B cell (primary cell): Measurements from ENCODE around the gene ART4. TPM values are rescaled to one million over a fixed set of nuclear protein-coding genes. Genes with fewer than 3 reads are reported as not detected.

ENCODE experiments used
- ATAC-seq: fragments of 200-7000 bp; cut with Tn5 transposase; one replicate; pipeline ENCODE4 v1.10.0; 2021; ENCODE audit warnings: low read depth, mild to moderate bottlenecking, moderate number of reproducible peaks, moderate library complexity
- CTCF ChIA-PET: fragments of 350-600 bp; sonication (Branson Sonifier 250); formaldehyde crosslinking; loops from one replicate; lab custom pipeline; 2021; ENCODE audit warnings: antibody characterized with exemption, inconsistent platforms; lab: Charles Lee
- POLR2A ChIA-PET: fragments of 350-600 bp; sonication (Branson Sonifier 250); formaldehyde crosslinking; loops from one replicate; lab custom pipeline; 2021; ENCODE audit warnings: antibody characterized with exemption; lab: Charles Lee
- DNase-seq: peaks from one replicate; pipeline ENCODE4 v3.0.0; 2013
- H2AFZ ChIP-seq: 2 replicates; pipeline ENCODE4 v1.6.1; 2012; ENCODE audit warnings: mild to moderate bottlenecking, low read depth, low read length; ENCODE audit not compliant: insufficient read depth, poor library complexity, severe bottlenecking
- H3K27ac ChIP-seq, 2 donors: 1 replicate in 1 of 2; 2 replicates in 1 of 2; pipeline ENCODE4 v1.5.1; 2012 to 2013; ENCODE audit warnings: low read length in 2 of 2, mild to moderate bottlenecking in 2 of 2, moderate library complexity in 1 of 2
- H3K27me3 ChIP-seq, 4 experiments: fragments of 200-600 bp in 1 of 4; sonication (generic) in 1 of 4; replicated peaks in 1 of 4; 1 replicate in 2 of 4; 2 replicates in 2 of 4; pipeline versions ENCODE4 v1.6.1 to v1.7.0; 2013 to 2016; ENCODE audit warnings: low read length in 3 of 4, mild to moderate bottlenecking in 2 of 4, mixed read lengths in 1 of 4, moderate library complexity in 1 of 4; ENCODE audit not compliant: insufficient read depth in 4 of 4, control insufficient read depth in 3 of 4; ENCODE audit errors: control extremely low read depth in 1 of 4
- H3K36me3 ChIP-seq, 2 experiments: replicated peaks in 1 of 2; 1 replicate in 1 of 2; 2 replicates in 1 of 2; pipeline versions ENCODE4 v1.6.1 to v1.7.1; 2013; ENCODE audit warnings: low read length in 1 of 2; ENCODE audit not compliant: insufficient read depth in 2 of 2, control insufficient read depth in 1 of 2; ENCODE audit errors: control extremely low read depth in 1 of 2, extremely low read depth in 1 of 2
- H3K4me1 ChIP-seq, 2 donors: fragments of 200-600 bp in 1 of 2; sonication (generic) in 1 of 2; 1 replicate in 1 of 2; 2 replicates in 1 of 2; pipeline versions ENCODE4 v1.5.1 to v1.6.1; 2013 to 2017; ENCODE audit warnings: low read length in 2 of 2; ENCODE audit not compliant: control insufficient read depth in 2 of 2, insufficient read depth in 2 of 2
- H3K4me2 ChIP-seq: replicated peaks from 2 replicates; pipeline ENCODE3; 2012; ENCODE audit warnings: mild to moderate bottlenecking, low read depth, low read length; ENCODE audit not compliant: poor library complexity, severe bottlenecking
- H3K4me3 ChIP-seq, 5 experiments: fragments of 200-600 bp in 1 of 5; sonication (generic) in 1 of 5; 1 replicate in 3 of 5; 2 replicates in 2 of 5; pipeline versions ENCODE4 v1.5.1 to v1.7.0; 2011 to 2016; ENCODE audit warnings: low read length in 4 of 5, mild to moderate bottlenecking in 4 of 5, low read depth in 2 of 5, control low read depth in 1 of 5, moderate library complexity in 1 of 5; ENCODE audit not compliant: insufficient read depth in 1 of 5; ENCODE audit errors: control extremely low read depth in 1 of 5, extremely low read depth in 1 of 5
- H3K79me2 ChIP-seq: fragments of 200-600 bp; sonication (generic); one replicate; pipeline ENCODE4 v1.6.0; 2016; ENCODE audit warnings: low read length; ENCODE audit not compliant: control insufficient read depth, insufficient read depth
- H3K9ac ChIP-seq: fragments of 200-600 bp; sonication (generic); 2 replicates; pipeline ENCODE4 v1.6.1; 2017; ENCODE audit warnings: mild to moderate bottlenecking, low read length, moderate library complexity
- H3K9me3 ChIP-seq, 3 donors: one replicate each; pipeline versions ENCODE4 v1.6.1 to v1.7.1; 2013; ENCODE audit warnings: low read length in 2 of 3; ENCODE audit not compliant: control insufficient read depth in 2 of 3, insufficient read depth in 1 of 3; ENCODE audit errors: control extremely low read depth in 1 of 3
- H4K20me1 ChIP-seq: 2 replicates; pipeline ENCODE4 v1.6.0; 2012; ENCODE audit warnings: mild to moderate bottlenecking, low read length; ENCODE audit not compliant: insufficient read depth, control insufficient read depth, poor library complexity, severe bottlenecking
- H3K27ac Mint-ChIP-seq: one replicate; pipeline ENCODE4 v1.8.0; 2021; ENCODE audit warnings: mixed read lengths
- H3K27me3 Mint-ChIP-seq: one replicate; pipeline ENCODE4 v1.8.0; 2021; ENCODE audit warnings: mixed read lengths
- H3K4me1 Mint-ChIP-seq: one replicate; pipeline ENCODE4 v1.8.0; 2021; ENCODE audit warnings: mixed read lengths
- H3K4me3 Mint-ChIP-seq: one replicate; pipeline ENCODE4 v1.8.0; 2021; ENCODE audit warnings: mixed read lengths
- H3K9me3 Mint-ChIP-seq: one replicate; pipeline ENCODE4 v1.8.0; 2022; ENCODE audit warnings: mixed read lengths; ENCODE audit not compliant: insufficient read depth
- CTCF ChIP-seq: fragments of 200-600 bp; IDR thresholded peaks from one replicate; pipeline ENCODE4 v1.8.0; 2022; ENCODE audit warnings: antibody characterized with exemption, mild to moderate bottlenecking
- EZH2 ChIP-seq: IDR thresholded peaks from 2 replicates; pipeline ENCODE4 v1.6.1; 2012; ENCODE audit warnings: borderline replicate concordance, low read depth, mild to moderate bottlenecking, moderate library complexity, low read length; ENCODE audit not compliant: insufficient read depth, poor library complexity, severe bottlenecking
- WGBS: methylation state at CpG from one replicate; pipeline ENCODE4 v1.1.5; 2013; ENCODE audit warnings: missing lambda C conversion rate; ENCODE audit not compliant: insufficient coverage; 5-methylcytosine and 5-hydroxymethylcytosine counted together
- intact Hi-C: fragments of 100-400 bp; cut with micrococcal nuclease; formaldehyde crosslinking; loops from one replicate; pipeline ENCODE4 v1.10.0; 2022
- polyA plus RNA-seq: library from polyadenylated mRNA; depleted of rRNA; stranded (reverse); fragments of >200 nt; gene quantifications from 2 replicates; pipeline ENCODE4 v1.2.3, GENCODE V29; 2012
- total RNA-seq, 2 donors: library from RNA; stranded (reverse); fragments of 120-200 nt in 1 of 2; gene quantifications; 1 replicate in 1 of 2; 2 replicates in 1 of 2; pipeline versions ENCODE4 v1.2.3 to v1.2.4, GENCODE V29; 2013 to 2022

ART4 gene
- total and polyA plus RNA-seq, 2 donors (not counting 1 experiment from before 2014, with no cell fraction given), result not detected

- Mint-ChIP-seq H3K27ac (no peak overlapping the region), H3K9me3 (no peaks in the 10 kb centered on the region), H3K4me1 (peaks cover 4% of the 10 kb centered on the region), H3K4me3 (no peak overlapping the region), H3K27me3 (peaks cover 24% of the 10 kb centered on the region)
- POLR2A ChIA-PET, result no interaction called here
- no peak for TF ChIP-seq CTCF
- no peak for TF ChIP-seq EZH2
- Histone ChIP-seq H4K20me1 (no peaks in the 10 kb centered on the region), H2AFZ (no peak overlapping the region), H3K9me3 (peaks cover 0 to 1% (median 0%) of the 10 kb centered on the region in 3 donors), H3K4me2 (no peak overlapping the region), H3K9ac (no peak overlapping the region), H3K27ac (no peak overlapping the region), H3K36me3 (no peaks in the 10 kb centered on the region), H3K4me1 (no peaks in the 10 kb centered on the region), H3K4me3 (no peak overlapping the region), H3K27me3 (peaks cover 0 to 3% (median 0%) of the 10 kb centered on the region in 4 experiments), H3K79me2 (no peaks in the 10 kb centered on the region)
- DNase-seq (no peak), ATAC-seq (no peak)
- CTCF ChIA-PET, result interaction anchor here (0.8 kb wide), 1 partner anchor 158 kb away, joined by 3 read pairs; no protein-coding TSS in a partner anchor
- no CpG with 5 or more reads among the region's 1 CpG for WGBS
- intact Hi-C loops, result no loop called here
Observed at GRCh38 chr12:14839262-14839661, 4.1 kb downstream of the ART4 start.

GRCh38 chr12:14836336-14837210, 6.8 kb downstream of the ART4 start:
- no peak overlapping the region for H3K4me3 ChIP-seq
- Mint-ChIP-seq H3K27me3 (peaks cover 40% of the 10 kb centered on the region), H3K9me3 (no peaks in the 10 kb centered on the region), H3K27ac (no peak overlapping the region), H3K4me1 (peaks cover 4% of the 10 kb centered on the region), H3K4me3 (no peak overlapping the region)
- no peaks in the 10 kb centered on the region for H4K20me1 ChIP-seq
- H3K9ac ChIP-seq, result no peak overlapping the region
- H2AFZ ChIP-seq, result no peak overlapping the region
- DNase-seq (no peak), ATAC-seq (no peak)
- H3K79me2 ChIP-seq, result no peaks in the 10 kb centered on the region
- ChIA-PET POLR2A (no interaction called here), CTCF (interaction anchor here (0.6 to 1.6 kb wide), 3 partner anchors 11 to 238 kb away, joined by 3 to 7 read pairs (median 4); no protein-coding TSS in a partner anchor)
- no peaks in the 10 kb centered on the region for H3K4me1 ChIP-seq
- no peak overlapping the region for H3K27ac ChIP-seq
- intact Hi-C loops, result no loop called here
- H3K27me3 ChIP-seq, result peaks cover 0 to 7% (median 0%) of the 10 kb centered on the region in 4 experiments
- no peaks in the 10 kb centered on the region for H3K36me3 ChIP-seq
- H3K4me2 ChIP-seq, result no peak overlapping the region
- peaks cover 0 to 1% (median 0%) of the 10 kb centered on the region in 3 donors for H3K9me3 ChIP-seq
- 91% methylated on average over 4 of the region's 7 CpGs for WGBS
- TF ChIP-seq CTCF, result no peak
- TF ChIP-seq EZH2, result no peak
